Tongue (tissue), 2 donors: ENCODE data around the gene PRELP. TPM values are rescaled to one million over a fixed set of nuclear protein-coding genes. Genes with fewer than 3 reads are reported as not detected.

Experiments used
- DNase-seq: peaks from one replicate; pipeline ENCODE4 v3.0.0-alpha.2; 2015
- total RNA-seq: library from RNA; depleted of rRNA; stranded (reverse); fragments of >200 nt; gene quantifications from one replicate; pipeline ENCODE4 v1.2.3, GENCODE V29; 2014

PRELP gene
- total RNA-seq, 1 donor from 2014 or later: 4.4 TPM

DNA sequence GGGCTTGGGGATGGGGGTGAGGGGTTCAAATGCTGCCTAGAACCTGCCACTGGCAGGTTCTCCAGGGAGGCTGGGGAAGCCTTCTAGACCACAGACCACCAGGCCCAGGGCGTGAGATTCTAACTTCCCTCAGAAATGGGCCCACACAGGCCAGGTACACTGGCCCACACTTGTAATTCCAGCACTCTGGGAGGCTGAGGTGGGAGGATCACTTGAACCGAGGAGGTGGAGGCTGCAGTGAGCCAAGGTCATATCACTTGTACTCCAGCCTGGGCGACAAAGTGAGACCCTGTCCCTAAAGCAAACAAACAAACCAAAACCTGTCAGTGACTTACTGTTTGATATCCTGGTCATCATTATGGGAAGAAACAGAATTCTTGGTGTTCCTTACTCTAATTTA is 50.1 kb downstream of the PRELP start:
- no peak for DNase-seq

DNA sequence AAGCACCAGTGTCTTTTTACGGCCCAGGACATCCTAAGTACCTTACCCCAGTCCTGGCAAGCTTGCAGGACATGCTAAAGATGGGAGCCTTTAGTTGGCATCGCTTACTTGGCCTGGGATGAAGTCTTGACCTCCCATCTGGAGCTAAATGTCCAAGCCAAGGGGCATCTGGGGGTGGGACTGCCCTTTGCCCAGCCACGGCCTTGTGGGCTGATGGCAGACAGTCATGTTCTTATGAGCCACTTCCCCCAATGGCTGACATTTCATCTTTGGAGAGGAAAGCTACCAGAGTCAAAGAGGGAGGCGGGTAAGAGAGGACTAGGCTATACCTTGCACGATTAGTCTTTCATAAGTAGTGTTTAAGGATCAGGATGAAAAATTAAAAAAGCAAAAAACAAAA is 50.5 kb downstream of the PRELP start:
- no peak for DNase-seq

DNA sequence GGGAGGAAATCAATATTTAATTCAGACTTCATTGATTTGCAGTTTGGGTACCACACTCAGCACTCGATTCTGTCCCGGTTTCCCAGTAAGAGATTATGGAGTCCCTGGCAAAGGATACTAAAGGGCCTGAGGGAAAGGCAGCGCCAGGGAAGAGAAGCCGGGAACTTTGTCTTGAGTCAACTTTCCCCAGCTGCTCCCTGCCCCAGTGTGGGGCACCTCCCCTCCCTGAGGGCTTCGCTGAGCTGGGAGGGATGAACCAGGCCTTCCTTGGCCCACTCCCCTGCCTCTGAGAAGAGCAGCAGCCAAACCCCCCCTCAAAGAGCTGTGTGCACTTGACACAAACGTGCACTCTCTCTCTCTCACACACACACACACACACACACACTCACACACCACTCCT is 51.0 kb downstream of the PRELP start:
- DNase-seq: peak; percentile 46

DNA sequence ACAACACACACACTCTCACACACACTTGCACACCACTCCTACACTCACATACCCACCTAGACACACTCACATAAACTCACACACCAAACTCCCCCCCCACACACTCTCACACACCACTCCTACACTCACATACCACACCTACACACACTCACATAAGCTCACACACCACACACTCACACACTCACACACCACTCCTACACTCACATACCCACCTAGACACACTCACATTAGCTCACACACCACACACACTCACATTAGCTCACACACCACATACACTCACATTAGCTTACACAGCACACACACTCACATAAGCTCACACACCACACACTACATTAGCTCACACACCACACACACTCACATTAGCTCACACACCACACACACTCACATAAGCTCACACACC is 51.4 kb downstream of the PRELP start:
- DNase-seq: no peak

DNA sequence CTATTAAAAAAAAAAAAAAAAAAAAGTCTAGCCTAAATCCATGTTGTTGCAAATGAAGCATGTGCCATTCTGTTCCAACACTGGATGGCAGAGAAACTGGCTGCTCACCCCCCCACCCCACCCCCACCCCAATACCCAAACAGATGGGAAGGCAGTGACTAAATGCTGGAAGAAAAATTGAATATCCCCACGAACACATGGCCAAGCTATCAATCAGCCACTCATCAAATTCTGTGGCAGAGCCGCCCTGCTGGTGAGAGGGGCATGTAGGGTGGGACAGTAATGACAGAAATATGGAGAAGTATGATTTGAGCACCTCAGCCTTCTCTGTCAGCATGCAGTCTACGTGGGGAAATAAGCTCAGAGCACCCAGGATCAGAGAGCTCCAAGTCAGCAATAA is 52.5 kb downstream of the PRELP start:
- DNase-seq: no peak

DNA sequence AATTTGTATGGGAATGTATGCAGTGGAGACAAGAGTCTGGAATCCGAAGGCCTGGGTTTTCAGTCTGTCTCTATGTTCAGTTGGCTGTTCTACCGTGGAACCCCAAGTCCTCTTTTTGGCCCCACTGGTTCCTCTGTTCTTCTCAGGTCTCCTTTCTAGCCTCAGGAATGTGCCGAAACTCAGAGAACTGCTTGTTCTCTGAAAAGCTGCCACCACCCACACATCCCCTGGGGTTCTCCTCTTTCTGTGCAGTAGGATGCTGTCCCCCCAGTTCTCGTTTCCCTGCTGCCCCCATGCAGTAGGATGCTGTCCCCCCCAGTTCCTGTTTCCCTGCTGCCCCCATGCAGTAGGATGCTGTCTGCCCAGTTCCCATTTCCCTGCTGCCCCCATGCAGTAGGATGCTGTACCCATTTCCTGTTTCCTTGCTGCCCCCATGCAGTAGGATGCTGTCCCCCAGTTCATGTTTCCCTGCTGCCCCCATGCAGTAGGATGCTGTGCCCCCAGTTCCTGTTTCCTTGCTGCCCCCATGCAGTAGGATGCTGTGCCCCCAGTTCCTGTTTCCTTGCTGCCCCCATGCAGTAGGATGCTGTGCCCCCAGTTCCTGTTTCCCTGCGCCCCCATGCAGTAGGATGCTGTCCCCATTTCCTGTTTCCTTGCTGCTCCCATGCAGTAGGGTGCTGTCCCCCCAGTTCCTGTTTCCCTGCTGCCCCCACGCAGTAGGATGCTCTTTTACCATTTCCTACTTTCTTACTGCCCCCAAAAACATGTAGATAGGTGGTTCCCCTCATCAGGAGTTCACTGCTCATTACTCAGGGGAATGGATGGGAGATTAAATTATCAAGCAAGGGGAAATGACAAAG is 53.6 kb downstream of the PRELP start:
- no peak for DNase-seq

DNA sequence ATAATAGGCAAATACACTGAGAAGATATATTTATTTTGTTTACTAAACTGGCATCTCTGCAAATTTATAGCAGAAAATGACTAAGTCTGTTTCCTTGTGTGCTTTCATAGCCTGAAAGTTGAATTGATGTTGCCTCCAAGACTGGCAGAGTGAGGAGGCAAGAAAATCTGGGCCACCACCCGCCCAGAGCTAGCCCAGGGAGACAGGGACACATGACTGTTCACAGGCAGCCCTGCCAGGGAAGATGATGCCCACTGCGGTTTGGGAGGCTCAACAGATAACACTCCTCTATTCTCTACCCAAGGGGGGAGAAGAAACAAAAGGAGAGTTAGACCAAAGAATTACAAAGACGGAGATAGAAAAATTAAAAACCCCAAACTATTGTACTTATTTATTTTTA is 55.5 kb downstream of the PRELP start:
- no peak for DNase-seq

DNA sequence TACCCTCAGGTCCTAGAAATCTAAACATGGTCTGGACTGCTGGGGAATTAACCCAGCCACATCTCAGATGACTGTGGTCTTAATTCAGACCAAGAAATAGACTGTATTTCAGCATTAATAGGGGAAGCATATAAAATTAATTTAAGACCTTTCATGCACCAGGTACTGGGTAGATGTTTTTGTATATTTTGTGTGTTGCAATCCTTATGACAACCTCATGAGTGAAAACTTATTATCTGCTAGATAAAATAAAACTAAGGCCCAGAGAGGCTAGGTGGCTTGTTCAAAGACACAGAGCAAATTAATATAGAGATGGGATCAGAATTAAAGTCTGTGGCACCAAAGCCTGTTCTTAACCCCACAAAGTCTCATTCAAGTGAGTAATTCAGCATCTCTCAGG is 58.4 kb downstream of the PRELP start:
- DNase-seq: no peak

DNA sequence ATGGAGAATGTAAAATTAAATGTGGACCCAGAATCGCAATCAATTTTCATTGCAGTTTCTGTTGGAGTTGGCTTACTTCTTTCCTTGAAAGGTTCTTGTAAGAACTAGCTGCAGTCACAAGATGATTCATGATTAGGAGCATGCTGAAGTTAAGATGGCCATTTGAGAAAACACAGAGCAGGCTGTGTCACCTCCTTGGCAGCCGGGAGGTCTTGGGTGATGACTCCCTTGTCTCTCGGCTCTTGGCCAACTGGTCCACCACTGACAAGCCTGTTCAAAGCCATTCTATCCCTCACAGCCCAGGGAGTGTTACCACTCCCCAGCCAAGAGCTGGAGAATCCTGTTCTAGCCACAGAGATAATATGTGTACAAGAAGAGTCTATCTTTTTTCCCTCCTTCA is 58.9 kb downstream of the PRELP start:
- DNase-seq: no peak

DNA sequence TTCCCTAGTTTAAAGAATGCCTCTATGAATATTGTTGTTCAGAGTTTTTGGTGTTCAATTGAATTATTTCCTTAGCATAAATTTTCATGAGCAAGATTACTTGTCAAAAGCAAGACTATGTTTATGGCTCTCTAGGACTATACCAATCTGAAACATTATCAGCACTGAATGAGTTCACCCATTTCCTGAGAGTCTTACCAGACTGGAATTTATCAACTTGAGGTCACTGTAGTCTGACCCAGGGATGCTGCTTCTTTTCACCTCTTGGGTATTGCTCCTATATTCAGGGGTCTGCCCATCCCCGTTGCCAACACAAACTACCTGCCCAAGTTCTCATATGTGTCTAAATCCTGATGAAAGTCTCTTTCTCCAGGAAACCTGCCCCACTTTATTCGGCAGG is 61.0 kb downstream of the PRELP start:
- no peak for DNase-seq

DNA sequence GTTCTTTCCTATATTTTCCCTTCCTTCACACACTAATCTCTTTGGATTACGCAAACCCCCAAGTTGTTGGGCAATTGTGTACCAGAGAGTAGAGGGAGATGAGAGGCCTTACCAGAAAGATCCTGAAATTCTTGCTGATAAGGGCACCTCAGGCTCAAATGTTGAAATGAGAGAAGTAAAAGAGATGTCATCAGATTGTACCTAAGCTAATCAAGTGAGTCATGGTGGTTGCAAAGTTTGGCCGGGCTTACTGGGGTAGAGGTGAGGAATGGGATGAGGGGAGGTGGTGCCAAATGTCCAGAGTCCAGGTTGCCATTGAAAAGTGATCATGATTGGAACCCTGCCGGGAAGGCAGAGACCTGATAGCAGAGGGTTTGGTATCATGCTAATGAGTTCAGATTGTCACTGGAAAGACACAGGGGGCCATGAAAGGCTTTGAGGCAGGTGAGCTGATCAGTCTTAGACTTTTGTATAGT is 61.4 kb downstream of the PRELP start:
- DNase-seq: no peak

DNA sequence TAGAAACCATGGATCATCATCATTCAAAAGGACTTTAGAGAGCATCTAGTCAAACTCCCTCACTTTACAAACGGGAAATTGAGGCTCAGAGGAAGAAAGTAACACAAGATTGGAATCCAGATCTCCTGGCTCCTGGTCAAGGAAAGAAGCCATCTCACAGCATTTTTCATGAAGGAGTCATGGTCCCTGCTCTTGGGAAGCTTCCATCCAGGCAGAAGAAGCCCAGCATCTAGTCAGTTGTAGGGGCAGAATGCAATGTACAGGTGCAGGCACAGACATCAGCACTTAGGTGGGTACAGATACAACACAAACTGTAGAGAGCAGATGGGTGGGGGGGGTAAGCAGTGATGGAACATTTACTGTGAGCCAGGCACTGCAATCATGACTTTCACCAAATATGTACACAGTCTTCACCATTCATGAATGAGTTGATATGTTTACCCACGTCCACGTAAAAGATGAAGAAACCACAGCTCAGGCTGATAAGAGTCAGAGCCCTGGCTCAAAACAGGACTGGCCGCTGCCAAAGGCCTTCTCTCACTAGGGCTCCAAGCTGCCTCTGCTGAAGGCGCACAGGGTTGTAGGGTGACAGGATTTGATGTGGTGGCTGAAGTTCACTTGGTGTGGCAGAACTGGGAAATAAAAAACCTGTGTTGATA is 62.3 kb downstream of the PRELP start:
- DNase-seq: no peak

DNA sequence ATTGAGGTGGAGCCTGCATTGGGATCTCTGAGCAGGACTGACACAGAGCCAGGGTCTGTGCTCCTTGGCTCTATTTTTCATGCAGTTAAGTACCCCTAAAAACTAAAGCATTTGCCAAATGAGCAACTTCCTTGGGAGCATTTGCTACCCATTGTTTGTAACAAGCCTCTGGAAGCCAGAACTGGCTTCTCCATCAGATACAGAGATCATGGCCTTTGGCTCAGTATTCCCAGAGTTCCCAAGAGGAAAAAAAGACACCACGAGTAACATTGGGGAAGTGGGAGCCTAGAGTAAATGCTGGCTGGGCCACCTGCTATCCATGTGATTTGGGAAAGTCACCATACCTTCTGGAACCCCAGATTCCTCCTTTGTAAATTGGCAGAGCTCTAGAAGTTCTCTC is 63.1 kb downstream of the PRELP start:
- DNase-seq: no peak

DNA sequence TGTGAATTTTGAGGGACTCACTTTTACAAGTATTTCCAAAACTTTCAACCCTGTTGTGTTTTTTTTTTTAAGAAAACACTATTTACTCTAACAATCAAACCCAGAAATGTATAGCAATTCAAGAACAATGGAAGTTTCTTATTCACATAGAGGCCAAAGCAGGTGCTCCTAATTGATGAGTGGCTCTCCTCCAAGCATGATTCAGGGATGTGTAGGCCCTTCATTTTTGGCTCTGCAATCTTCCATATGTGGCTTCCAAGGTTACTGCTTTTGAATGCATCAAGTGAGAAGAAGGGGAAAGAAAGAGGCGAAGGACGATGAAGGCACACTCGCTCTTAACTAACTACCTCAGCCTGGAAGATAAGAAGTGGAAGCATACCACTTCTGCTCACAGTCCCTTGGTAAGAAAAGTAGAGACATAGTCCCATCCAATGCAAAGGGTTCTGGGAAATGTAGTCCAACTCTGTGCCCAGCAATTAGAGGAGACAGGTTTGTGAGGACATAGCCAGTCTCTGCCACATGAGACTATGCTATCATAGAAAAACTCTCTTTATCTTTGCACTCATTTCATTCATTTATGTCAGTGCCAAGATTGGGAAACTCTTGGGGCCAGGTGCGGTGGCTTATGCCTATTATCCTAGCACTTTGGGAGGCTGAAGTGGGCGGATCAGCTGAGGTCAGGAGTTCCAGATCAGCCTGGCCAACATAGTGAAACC is 64.4 kb downstream of the PRELP start:
- peak; percentile 61 for DNase-seq

Other genes starting within 250 kb of the PRELP start
- not detected for gene CHIT1, start 246.1 kb upstream of the PRELP start, total RNA-seq
- gene BTG2, start 170.3 kb upstream of the PRELP start, total RNA-seq: 71.4 TPM
- 57.1 TPM for gene FMOD, start 124.7 kb upstream of the PRELP start, total RNA-seq
- not detected for gene OPTC, start 18.3 kb downstream of the PRELP start, total RNA-seq
- 101 TPM for gene ATP2B4, start 151.0 kb downstream of the PRELP start, total RNA-seq